Activated effector memory CD4-positive, alpha-beta T cell treated with anti-CD3 and anti-CD28 coated beads, Interleukin-2, amount 50 U/mL, for 16 hours (primary cell): ENCODE measurements around the gene CPLX3.

Source experiments
- DNase-seq: peaks from one replicate; pipeline ENCODE4 v3.0.0-alpha.2; 2020

The CPLX3 gene

DNA sequence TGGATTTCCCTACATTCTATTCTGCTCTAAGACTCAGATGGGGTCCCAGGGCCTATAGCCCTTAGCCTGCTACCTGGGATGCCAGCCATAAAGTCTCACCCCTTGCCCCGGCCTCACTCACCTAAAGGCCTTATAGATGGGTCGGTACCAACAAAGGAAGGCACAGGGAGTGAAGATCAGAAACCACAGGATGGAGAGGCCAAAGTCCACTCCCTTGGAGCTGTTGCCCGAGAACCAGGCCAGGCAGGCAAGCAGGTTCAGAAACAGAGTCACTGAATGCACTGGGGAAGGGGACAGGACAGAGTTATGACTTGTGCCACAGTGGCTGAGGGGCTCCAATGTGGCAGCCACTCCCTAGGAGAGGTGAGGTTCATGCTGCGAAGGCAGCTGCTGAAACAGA is 24.0 kb downstream of the CPLX3 start:
- no peak for DNase-seq

DNA sequence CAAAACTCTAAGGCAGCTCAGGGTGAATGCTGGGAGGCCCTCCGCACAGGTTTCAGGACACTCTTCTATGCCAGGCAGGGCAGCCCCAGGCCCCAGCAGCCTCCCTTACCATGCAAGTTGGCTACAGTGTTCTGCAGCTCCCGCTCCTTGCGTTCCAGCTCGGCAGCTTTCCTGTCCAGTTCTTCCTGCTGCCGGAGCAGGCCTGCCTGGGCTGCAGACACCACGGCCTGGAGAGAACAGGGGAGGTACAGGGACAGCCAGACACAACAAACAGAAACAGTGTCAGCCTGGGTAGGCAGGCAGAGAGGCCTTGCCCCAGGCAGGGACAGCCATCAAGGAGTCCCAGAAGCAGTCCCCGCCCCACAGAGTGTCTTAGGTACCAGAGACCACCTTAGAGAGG is 25.5 kb downstream of the CPLX3 start:
- DNase-seq = no peak

- no peak for DNase-seq
Observed at GRCh38 chr15:74854453-74855022, 28.1 kb downstream of the CPLX3 start.

- DNase-seq = no peak
Observed at GRCh38 chr15:74855857-74856256, 29.4 kb downstream of the CPLX3 start.

DNA sequence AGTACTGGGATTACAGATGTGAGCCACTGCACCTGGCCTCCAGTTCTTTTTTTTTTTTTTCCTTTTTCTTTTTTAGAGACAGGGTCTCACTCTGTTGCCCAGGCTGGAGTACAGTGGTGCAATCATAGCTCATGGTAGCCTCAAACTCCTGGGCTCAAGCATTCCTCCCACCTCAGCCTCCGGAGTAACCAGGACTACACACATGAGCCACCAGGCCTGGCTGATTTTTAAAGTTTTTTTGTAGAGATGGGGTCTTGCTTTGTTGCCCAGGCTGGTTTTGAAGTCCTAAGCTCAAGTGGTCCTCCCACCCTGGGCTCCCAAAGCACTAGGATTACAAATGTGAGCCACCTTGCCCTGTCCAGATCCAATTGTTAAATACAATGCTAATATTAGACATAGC is 30.1 kb downstream of the CPLX3 start:
- DNase-seq = no peak

DNA sequence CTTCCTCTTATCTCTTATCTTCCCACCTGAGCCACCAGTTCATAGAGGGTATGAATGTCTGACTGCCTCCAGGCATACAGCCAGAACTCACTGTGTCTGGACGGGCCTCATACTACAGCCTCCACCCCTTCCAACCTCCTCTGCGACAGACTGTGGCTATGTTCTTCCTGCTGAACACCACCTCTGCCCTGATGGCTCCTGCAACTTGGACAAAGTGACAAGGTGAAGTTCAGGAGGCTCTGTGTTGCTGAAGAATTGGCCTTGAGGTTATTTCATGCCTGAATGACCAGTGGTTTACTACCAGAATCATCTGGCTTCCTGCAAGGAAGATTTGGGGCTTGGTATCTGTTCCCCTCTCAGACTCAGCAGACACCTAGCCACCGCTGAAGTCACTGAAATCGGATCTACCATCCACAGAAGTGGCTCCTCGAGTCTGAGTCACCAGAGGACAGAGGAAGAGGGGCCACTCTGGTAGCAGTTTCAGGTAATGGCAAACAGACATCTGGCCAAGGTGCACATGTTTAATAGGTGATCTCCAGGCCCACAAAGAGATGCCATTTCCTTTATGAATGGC is 30.7 kb downstream of the CPLX3 start:
- DNase-seq = no peak

GRCh38 chr15:74857671-74858368 is 31.4 kb downstream of the CPLX3 start:
- DNase-seq = no peak

GRCh38 chr15:74858369-74858740 is 31.9 kb downstream of the CPLX3 start:
- no peak for DNase-seq

- no peak for DNase-seq
Observed at GRCh38 chr15:74863239-74864056, 37.0 kb downstream of the CPLX3 start.

- DNase-seq = no peak
Observed at GRCh38 chr15:74864296-74864695, 37.9 kb downstream of the CPLX3 start.

- DNase-seq = no peak
Observed at GRCh38 chr15:74865316-74865715, 38.9 kb downstream of the CPLX3 start.

DNA sequence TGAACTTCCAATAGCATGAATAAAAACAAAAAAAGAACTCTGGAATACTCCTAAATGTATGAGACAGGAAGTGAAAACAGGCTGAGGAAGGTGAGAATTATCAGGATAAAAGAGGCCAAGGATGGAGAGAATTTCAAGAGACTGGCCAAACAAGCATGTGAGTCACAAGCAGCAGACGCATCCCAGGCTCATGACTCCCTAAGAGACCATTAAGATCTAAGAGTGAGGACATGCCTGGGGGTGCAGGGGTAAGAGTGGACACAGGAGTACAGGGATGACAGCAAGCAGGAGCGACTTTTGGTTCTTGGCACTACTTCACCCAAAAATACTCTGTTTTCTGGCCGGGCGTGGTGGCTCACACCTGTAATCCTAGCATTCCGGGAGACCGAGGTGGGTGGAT is 39.7 kb downstream of the CPLX3 start:
- no peak for DNase-seq

DNA sequence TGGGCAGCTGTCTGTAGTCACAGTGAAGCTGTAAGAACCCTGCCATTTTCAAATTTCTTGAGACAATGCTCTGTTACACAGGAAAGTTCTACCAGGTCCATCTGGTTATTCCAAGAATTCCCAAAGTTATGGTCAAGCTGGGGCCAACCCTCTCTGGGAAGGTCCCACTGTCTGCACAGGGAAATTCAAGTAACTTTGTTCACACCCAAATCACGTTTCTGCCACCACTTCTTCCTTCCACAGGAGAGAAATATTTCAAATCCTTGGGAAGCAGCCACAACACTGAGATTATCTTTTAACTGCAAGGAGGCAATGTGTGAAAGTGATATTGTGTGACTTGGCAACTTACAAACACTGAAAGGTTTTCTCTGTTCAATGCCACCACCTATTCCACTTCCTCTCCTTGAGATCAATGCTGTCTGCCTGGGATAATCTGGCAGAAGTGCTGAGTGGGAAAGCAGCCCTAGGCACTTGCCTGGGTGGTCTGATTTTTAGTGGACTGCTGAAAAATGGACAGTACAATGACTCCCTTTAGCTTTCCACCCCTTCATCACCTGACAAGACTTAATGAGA is 41.1 kb downstream of the CPLX3 start:
- DNase-seq = no peak

GRCh38 chr15:74868059-74868458 is 41.6 kb downstream of the CPLX3 start:
- no peak for DNase-seq

GRCh38 chr15:74869372-74869725 is 42.9 kb downstream of the CPLX3 start:
- no peak for DNase-seq

DNA sequence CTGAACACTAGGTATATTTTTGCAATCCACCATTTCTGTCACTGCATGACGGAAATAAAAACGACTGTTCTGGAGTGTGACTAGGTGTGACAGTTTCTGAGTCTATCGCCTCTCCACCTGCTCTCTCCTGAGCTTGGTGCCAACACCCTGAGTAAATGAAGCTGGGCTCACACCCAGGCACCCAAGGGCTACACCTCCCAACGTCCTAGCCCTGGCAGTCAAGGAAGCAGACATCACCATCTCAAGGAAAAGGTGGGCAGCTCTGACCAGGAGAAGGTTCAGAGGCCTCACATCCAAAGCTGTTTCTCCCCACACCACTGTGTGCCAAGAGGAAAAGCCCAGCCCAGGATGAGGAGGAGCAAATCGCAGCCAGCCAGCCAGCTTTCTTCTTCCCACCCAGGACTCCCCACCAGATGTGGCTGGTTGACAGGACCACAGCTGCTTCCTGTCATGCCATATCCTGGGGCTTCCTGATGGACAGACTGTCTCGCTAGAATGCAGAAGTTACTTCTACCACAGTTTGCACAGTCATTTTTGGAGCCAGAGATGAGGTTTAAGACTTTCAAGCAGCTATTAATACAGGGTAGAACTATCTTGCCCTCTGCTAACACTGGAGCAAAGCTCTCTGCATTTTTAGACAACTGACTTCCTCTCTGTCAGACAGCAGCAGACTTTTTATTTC is 43.4 kb downstream of the CPLX3 start:
- peak; percentile 71 for DNase-seq

GRCh38 chr15:74870436-74871215 is 44.2 kb downstream of the CPLX3 start:
- DNase-seq = no peak

DNA sequence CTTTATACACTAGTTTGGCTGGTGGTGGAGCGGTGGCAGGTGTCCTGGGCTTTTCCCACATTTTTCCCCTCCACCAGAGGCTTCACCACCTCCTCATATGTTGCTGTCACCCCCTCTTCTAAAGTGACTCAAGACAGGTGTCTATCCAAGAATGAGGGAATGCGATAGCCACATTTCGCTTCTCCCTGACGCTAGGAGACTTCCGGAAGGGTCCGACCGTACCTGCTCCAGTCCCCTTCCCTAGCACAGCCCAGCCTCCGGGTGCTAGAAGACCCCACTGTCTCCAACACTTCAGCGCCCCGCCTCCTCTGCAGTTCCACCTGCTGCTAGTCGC is 46.2 kb downstream of the CPLX3 start:
- no peak for DNase-seq

- DNase-seq = peak; percentile 96
Observed at GRCh38 chr15:74873036-74873755, 46.8 kb downstream of the CPLX3 start, which contains the start of gene SCAMP2. Gene SCAMP2, minus strand, starts transcription at chr15:74873365. Its CDS starts 110 bp downstream, at chr15:74873255.

DNA sequence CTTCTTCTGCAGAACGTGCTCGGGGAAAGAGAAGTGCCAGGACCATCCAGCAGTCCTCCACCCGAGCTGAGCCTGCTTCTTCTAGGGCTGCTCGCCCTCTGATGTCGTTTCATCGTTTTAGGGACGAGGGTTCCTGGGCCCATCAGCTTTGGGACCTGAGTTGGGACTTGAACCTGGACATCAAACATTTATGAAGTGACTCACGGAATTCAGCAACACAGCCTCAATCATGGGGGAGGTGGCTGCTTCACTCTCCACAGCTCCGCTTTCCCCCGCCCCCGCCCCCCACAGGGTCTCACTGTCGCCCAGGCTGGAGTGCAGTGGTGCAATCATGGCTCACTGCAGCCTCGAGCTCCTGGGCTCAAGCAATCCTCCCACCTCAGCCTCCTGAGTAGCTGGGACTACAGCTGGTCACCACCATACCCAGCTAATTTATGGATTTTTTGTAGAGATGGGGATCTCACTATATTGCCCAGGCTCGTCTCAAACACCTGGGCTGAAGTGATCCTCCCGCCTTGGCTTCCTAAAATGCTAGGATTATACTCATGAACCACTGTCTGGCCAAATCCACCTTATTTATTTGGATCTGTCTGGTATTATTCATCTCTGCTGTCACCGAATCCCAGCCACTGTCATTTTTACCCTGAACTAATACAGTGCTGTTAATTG is 47.5 kb downstream of the CPLX3 start:
- DNase-seq = peak; percentile 69

- DNase-seq = no peak
Observed at GRCh38 chr15:74878273-74878672, 51.8 kb downstream of the CPLX3 start.
